Adrenal gland (tissue), 5 donors: ENCODE results near the gene BMP2K.

Experiments used
- CTCF ChIP-seq, 6 experiments: fragments of 450-650 bp in 4 of 6; fragments of 200-600 bp in 2 of 6; sonication (generic) in 1 of 6; IDR thresholded peaks; 1 replicate in 5 of 6; 2 replicates in 1 of 6; pipeline versions ENCODE4 v1.5.1 to v1.8.0; 2016 to 2021; ENCODE audit warnings: antibody characterized with exemption in 6 of 6, mild to moderate bottlenecking in 2 of 6, moderate library complexity in 1 of 6
- POLR2A ChIP-seq, 2 donors: fragments of 450-650 bp; IDR thresholded peaks; one replicate each; pipeline ENCODE4 v1.6.1; 2017; ENCODE audit warnings: antibody characterized with exemption in 2 of 2, mild to moderate bottlenecking in 2 of 2, moderate library complexity in 1 of 2
- donor health status: DM: no; HTN: no; CAD: no.

- TF ChIP-seq CTCF (IDR thresholded peaks at IDR 0.05) (peak; percentile 50 to 82 (median 71)), POLR2A (IDR thresholded peaks at IDR 0.05) (no peak)
Observed at GRCh38 chr4:78951862-78952472, 175.8 kb downstream of the BMP2K start.
